ENCODE results near the gene ADM.

Gene ADM

GRCh38 chr11:10349806-10350205 is 44.9 kb downstream of the ADM start:
- TF ChIP-seq, protein P1, sequence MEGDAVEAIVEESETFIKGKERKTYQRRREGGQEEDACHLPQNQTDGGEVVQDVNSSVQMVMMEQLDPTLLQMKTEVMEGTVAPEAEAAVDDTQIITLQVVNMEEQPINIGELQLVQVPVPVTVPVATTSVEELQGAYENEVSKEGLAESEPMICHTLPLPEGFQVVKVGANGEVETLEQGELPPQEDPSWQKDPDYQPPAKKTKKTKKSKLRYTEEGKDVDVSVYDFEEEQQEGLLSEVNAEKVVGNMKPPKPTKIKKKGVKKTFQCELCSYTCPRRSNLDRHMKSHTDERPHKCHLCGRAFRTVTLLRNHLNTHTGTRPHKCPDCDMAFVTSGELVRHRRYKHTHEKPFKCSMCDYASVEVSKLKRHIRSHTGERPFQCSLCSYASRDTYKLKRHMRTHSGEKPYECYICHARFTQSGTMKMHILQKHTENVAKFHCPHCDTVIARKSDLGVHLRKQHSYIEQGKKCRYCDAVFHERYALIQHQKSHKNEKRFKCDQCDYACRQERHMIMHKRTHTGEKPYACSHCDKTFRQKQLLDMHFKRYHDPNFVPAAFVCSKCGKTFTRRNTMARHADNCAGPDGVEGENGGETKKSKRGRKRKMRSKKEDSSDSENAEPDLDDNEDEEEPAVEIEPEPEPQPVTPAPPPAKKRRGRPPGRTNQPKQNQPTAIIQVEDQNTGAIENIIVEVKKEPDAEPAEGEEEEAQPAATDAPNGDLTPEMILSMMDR (IDR thresholded peaks at IDR 0.05; ENCODE audit: control insufficient read depth, extremely low read depth, insufficient read depth), result no peak
- no peak for DNase-seq (ENCODE audit: low read depth)
- H3K4me3 ChIP-seq (ENCODE audit: low read depth, low read length), result no peak overlapping the region

DNA sequence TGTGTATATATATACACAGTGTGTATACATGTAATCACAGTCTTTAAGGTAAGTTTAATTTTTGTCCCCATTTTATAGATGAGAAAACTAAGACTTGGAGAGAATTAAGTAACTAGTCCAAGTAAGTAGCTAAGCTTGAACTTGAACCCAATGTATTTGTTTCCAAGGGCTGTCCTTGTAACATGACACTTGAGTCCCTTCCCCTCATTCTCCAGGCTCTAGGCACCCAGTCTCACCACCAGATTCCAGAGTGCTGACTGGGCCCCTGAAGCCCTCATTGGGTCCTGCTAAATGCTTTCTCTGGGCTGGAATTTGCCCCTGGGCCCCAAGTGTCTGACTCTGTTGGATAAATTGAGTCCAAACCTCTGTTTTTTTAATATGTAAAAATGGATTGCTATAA is 45.5 kb downstream of the ADM start:
- TF ChIP-seq, protein P1 (IDR thresholded peaks at IDR 0.05; ENCODE audit: control insufficient read depth, extremely low read depth, insufficient read depth), result no peak

GRCh38 chr11:10351435-10351764 is 46.5 kb downstream of the ADM start:
- TF ChIP-seq, protein P1 (IDR thresholded peaks at IDR 0.05; ENCODE audit: control insufficient read depth, extremely low read depth, insufficient read depth), result no peak
- no peak for DNase-seq (ENCODE audit: low read depth)
- H3K4me3 ChIP-seq (ENCODE audit: low read depth, low read length), result no peak overlapping the region

More for the DNA sequence above, 45.5 kb downstream of the ADM start:
- DNase-seq (ENCODE audit: low read depth), result no peak
- no peak overlapping the region for H3K4me3 ChIP-seq (ENCODE audit: low read depth, low read length)

DNA sequence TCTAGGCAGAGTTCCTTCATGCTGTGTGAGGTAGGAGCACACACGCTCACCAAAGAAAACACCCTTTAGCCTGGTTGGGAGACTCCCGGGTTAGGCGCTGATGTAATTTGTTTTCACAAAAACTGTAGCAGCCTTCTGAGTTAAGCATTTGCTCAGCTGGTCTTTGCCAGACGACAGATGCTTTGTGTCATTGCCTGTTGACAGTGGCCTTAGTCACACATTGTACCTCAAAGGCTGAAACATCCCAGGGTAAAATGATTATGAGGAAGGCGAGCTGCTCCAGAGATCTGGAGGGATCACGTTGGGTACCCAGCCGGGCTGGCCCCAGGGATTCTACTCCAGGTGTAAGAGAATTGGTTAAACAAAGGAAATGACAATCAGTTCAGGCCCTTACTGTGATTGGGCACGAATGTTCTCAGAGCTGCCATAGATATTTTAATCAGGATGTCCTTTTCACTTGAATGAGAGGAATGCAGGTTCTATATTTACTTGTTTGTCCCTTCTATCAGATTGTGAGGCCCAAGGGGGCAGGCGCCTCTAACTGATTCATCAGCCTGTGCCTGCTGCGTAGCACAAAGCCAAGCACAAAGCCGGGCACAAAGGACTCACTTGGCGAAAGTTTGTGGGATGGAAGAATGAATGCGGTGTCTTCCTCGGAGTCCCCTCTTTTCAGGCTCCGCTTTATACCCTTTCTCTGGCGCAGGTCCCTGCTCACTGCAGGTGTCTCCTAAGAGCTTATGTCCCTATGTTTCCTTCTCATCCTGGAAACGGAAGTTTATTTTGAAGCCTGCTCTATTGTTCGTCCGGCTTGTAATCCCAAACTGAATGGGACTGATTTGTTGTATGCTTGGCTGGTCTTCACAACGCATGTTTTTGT is 47.1 kb downstream of the ADM start:
- TF ChIP-seq, protein P1 (IDR thresholded peaks at IDR 0.05; ENCODE audit: control insufficient read depth, extremely low read depth, insufficient read depth), result no peak
- H3K4me3 ChIP-seq (ENCODE audit: low read depth, low read length), result no peak overlapping the region
- no peak for DNase-seq (ENCODE audit: low read depth)

GRCh38 chr11:10352921-10353550 is 48.2 kb downstream of the ADM start:
- no peak overlapping the region for H3K4me3 ChIP-seq (ENCODE audit: low read depth, low read length)
- TF ChIP-seq, protein P1 (IDR thresholded peaks at IDR 0.05; ENCODE audit: control insufficient read depth, extremely low read depth, insufficient read depth), result no peak

DNA sequence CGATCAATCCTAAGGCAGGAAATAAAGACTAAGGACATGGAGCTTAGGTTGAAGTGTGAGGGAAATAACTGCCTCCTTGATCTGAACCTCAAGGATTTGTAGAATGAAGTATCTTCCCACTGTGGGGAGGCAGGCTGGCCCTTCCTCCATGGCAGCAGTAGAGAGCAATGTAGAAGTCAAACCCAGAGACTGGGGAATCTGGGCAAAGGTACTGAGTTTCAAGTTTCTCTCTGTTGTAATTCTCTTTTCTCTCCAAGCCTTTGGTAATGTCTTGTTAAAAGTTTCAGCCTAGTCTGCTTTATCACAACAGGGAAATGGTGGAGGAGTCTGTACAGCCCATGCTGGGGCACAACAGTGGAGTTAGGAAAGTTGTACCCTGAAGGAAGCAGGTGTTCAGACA is 49.5 kb downstream of the ADM start:
- TF ChIP-seq, protein P1 (IDR thresholded peaks at IDR 0.05; ENCODE audit: control insufficient read depth, extremely low read depth, insufficient read depth), result no peak
- no peak overlapping the region for H3K4me3 ChIP-seq (ENCODE audit: low read depth, low read length)
- DNase-seq (ENCODE audit: low read depth), result no peak

More at GRCh38 chr11:10352921-10353550, 48.2 kb downstream of the ADM start:
- DNase-seq (ENCODE audit: low read depth), result no peak

Data from LNCaP clone FGC (cell line).